ENCODE results near the gene SMAD2.

GRCh38 chr18:47915930-47916329 lies 14.5 kb downstream of the SMAD2 start:
- no peak for TF ChIP-seq EZH2 (IDR thresholded peaks at IDR 0.05; ENCODE audit: borderline replicate concordance, low read length)
- TF ChIP-seq, protein P1, sequence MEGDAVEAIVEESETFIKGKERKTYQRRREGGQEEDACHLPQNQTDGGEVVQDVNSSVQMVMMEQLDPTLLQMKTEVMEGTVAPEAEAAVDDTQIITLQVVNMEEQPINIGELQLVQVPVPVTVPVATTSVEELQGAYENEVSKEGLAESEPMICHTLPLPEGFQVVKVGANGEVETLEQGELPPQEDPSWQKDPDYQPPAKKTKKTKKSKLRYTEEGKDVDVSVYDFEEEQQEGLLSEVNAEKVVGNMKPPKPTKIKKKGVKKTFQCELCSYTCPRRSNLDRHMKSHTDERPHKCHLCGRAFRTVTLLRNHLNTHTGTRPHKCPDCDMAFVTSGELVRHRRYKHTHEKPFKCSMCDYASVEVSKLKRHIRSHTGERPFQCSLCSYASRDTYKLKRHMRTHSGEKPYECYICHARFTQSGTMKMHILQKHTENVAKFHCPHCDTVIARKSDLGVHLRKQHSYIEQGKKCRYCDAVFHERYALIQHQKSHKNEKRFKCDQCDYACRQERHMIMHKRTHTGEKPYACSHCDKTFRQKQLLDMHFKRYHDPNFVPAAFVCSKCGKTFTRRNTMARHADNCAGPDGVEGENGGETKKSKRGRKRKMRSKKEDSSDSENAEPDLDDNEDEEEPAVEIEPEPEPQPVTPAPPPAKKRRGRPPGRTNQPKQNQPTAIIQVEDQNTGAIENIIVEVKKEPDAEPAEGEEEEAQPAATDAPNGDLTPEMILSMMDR (IDR thresholded peaks at IDR 0.05; ENCODE audit: low read length) = no peak
